Measurements from ENCODE around the gene U2AF1L4.

U2AF1L4 gene

GRCh38 chr19:35745328-35746086, at the start of gene U2AF1L4, which contains the start of gene PSENEN:
U2AF1L4 (minus strand) TSS chr19:35745418; CDS start chr19:35745391, 27 bp downstream.
PSENEN (plus strand) TSS chr19:35745651; CDS start chr19:35745931, 280 bp downstream.
- peak; percentile 99 for DNase-seq

GRCh38 chr19:35793381-35794165, 48.4 kb upstream of the U2AF1L4 start:
- no peak for DNase-seq

GRCh38 chr19:35792888-35793287, 47.7 kb upstream of the U2AF1L4 start:
- DNase-seq: no peak

GRCh38 chr19:35792312-35792711, 47.1 kb upstream of the U2AF1L4 start:
- DNase-seq: no peak

GRCh38 chr19:35791814-35792279, 46.6 kb upstream of the U2AF1L4 start:
- no peak for DNase-seq

- no peak for DNase-seq
These were observed 46.0 kb upstream of the U2AF1L4 start for GRCh38 chr19:35790981-35791813.

- no peak for DNase-seq
These were observed 45.0 kb upstream of the U2AF1L4 start for GRCh38 chr19:35789978-35790944.

- no peak for DNase-seq
These were observed 44.2 kb upstream of the U2AF1L4 start for GRCh38 chr19:35789195-35789977.

- no peak for DNase-seq
These were observed 43.2 kb upstream of the U2AF1L4 start for GRCh38 chr19:35788205-35788960.

GRCh38 chr19:35787227-35787799, 42.1 kb upstream of the U2AF1L4 start:
- DNase-seq: no peak

- DNase-seq: no peak
These were observed 41.3 kb upstream of the U2AF1L4 start for GRCh38 chr19:35786299-35787160.

- no peak for DNase-seq
These were observed 40.1 kb upstream of the U2AF1L4 start for GRCh38 chr19:35785339-35785627.

GRCh38 chr19:35784503-35785338, 39.5 kb upstream of the U2AF1L4 start:
- no peak for DNase-seq

GRCh38 chr19:35783469-35784434, 38.5 kb upstream of the U2AF1L4 start:
- no peak for DNase-seq

GRCh38 chr19:35782589-35782988, 37.4 kb upstream of the U2AF1L4 start:
- no peak for DNase-seq

- DNase-seq: no peak
These were observed 36.4 kb upstream of the U2AF1L4 start for GRCh38 chr19:35781650-35782049.

GRCh38 chr19:35780717-35781116, 35.5 kb upstream of the U2AF1L4 start:
- no peak for DNase-seq

Measured in NCI-H1694 treated with DMSO at 0.1 percent for 48 hours (cell line).